Stimulated activated CD4-positive, alpha-beta T cell treated with anti-CD3 and anti-CD28 coated beads, Interleukin-4, amount 100 ng/mL, for 1 hour (primary cell): ENCODE results near the gene FAR2.
"Not testable (repeated sequence)": the region's sequence is repeated elsewhere in the genome, so short reads cannot be mapped to it uniquely, and the experiment has no call there.

ENCODE experiments used
- DNase-seq: peaks from one replicate; pipeline ENCODE4 v3.0.0-alpha.2; 2020

Gene FAR2

DNA sequence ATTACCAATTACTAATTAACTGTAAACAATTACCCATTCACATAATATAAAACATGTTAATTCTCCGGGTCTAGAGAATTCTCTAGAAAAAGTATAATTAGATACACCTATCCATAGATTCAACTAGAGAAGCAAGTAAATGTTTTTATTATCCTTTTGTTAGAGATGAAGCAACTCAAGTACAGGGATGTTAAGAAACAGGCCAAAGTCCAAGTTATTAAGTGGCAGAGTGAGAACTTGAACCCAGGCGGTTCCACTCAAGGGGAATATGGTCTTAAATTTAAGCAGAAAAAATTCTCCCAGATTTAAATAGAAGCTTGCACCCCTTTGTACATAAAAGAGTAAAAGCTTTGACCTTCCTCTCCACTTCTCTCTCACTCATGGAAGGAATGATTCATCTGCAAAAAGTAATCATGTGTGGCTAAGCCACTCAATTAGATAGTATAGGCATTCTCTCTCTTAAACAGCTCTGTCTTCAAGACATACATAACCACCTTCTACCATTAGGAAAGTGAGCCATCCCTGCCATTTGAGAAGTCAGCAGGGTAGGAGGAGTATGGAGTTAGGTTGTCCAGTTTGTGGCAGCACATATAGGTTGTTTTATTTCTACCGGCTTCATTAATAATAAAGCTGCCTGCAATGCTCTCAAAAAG, 197.8 kb downstream of the FAR2 start:
- DNase-seq, result no peak

DNA sequence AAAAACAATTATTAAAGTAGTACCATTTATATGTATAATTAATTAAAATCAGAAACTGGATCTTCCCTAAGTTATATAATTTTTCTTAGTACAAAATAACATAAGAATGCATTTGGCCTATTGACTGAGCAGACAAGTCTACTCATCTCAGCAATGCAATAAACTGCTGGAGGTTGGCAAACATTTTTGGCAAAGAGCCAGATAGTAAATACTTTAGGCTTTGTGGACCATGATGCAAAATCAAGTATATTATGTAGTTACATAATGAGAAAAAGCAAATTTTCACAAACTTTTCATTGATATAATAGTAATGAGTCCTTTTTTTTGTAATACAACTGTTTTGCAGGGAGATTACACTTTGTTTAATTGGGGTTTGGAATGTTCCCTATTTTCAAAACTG, 201.0 kb downstream of the FAR2 start:
- DNase-seq, result no peak

DNA sequence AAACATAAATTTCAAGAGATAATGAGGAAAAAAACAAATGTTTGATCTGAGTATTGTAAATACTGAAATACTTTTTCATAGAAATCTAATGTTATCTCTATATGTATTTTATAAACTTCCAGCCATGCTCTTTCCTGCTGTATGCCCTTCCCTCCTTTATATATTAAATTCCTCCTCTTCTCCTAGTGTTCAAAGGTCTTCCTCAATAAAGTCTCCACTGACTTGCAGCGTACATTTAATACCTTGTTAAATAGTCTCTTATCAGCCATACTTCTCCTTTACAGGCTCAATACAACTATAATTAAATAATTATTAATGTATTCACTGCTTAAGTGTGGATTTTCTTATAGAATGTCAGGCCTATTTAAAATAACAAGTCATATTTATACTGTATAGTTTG, 205.9 kb downstream of the FAR2 start:
- no peak for DNase-seq

DNA sequence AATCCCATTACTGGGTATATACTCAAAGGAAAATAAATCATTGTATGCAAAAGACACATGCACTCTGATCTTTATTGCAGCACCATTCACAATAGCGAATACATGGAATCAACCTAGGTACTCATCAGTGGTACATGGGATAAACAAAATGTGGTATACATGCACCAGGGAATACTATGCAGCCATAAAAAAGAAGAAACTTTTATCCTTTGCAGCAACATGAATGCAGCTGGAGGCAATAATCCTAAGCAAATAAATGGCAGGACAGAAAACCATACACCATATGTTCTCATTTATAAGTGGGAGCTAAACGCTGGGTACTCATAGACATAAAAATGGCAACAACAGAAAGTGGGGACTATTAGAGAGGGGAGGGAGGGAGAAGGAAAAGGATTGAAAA, 216.0 kb downstream of the FAR2 start:
- no peak for DNase-seq

DNA sequence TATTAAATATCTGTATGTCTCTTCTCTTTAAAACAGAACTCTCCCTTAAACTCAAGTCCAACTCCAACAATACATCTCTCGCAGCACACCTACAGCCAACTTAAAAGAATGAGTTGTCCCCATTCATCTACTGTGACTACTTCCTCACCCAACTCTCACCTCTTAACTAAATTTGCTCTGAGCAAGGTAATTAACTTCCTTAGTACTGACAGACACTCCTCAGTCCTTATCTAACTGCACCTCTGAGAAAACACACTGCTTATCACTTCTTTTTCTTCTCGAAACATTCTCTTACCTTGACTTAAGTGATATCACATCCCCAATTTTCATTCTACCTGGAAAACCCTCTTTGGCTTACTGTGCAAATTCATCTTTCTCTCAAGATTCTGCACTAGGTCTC, 224.9 kb downstream of the FAR2 start:
- no peak for DNase-seq

DNA sequence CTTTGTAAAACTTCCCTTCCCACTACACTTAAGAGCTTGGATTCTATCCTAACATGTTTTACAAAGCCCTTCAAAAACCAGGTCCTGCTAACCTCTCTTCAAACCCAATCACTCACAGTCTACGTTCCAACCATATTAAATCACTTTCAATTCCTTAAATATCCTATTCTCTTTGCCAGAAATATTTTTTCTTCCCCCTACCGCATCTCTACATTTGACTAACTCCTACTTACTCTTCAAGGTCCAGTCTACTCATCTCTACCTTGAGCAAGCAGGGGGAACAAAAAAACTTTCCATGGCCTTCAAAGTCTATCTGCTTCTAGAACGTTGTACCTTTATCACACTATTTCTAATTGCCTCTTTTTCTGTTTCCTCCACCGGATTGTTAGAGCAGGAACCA, 225.8 kb downstream of the FAR2 start:
- no peak for DNase-seq

DNA sequence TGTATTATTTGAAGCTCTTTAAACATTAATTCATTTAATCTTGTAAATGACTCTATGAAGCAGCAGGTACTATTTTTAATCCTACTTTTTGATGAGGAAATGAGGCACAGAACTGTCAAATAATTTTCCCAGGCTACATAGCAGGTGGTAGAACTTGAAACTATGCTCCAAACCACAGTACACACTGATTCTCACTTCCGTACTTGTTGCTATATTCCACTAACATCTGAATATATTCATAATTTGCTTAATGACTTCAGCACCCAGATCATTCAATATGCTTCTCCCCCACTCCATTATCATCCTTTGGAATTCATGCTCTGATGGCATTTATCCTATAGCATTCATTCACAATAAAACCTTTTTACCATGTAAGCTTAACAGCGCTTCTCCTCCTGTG, 227.0 kb downstream of the FAR2 start:
- no peak for DNase-seq

DNA sequence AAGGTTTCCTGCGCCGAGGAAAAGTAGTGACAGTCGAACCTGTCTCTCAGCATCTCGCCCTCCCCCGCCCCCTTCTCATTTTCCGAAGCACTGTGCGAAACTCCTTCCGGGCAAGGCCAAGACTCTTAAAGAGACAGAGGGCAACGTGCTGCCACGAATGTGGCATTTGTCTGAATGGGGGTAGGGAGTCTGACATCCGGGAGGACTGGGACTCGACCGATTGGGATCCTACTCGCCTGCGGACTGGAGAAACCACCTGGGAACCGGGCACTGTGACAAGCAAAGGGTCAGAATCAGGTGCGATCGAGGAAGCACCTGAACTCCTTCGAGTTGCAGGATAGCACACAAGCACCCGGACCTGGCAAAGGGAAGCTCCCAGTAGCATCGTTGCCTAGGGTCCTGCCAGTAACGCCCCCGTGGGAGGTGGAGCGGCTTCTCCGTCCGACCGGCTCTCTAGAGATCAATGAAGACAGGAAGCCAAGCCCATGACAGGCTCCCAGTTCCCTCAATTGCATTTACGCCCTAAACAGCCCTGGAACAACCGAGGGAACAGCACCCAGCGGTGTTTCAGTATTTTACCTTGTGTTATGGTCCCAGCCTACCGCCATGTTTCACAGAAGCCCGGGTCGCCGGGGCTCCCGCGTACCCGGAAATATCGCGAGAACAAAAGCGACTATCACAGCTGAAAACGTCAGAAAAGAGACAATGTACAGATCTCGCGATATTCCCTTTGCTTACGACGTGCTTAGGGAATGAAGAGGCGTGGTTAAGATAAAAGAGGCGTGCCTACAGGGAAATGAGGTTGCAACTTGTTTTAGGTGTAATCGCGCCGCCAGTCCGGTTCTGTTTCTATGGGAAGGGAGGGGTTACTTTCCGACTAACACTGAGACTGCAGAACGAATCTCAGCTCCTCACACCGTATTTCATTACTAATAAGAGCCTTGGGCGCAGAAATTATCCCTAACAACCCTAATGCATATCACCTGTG, 231.8 kb downstream of the FAR2 start, which contains the start of gene ERGIC2:
TSS of gene ERGIC2 (minus strand) at position 637 of the 988 bp plus-strand sequence. CDS start 9,539 bp downstream, outside the sequence.
- DNase-seq, result peak; percentile 82

DNA sequence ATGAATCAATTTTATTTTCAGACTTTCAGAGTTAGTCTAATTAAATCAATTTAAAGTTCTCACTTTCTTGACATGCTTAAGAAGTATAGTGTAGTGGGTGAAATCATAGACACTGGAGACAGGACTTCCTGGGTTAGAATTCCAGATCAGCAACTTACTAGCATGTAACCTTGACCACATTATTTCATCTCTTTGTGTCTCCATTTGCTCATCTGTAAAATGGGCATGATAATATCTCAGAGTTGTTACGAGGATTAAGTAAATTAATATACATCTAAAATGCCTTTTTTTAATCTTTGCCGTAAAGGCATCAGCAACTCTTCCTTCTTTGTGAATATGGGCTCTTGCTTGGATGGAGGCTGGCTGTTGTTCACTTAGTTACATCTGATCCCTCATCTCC, 233.2 kb downstream of the FAR2 start:
- no peak for DNase-seq

DNA sequence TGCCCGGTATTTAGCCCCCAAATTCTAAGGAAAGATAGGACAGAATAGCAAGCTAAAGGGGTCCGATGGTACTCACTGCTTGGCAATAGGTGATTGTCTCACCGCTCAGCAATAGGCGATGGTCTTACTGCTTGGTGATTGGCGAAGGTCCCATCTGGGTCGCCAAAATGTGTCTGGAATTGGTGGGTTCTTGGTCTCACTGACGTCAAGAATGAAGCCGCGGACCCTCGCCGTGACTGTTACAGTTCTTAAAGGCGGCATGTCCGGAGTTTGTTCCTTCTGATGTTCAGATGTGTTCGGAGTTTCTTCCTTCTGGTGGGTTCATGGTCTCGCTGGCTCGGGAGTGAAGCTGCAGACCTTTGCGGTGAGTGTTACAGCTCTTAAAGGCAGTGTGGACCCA, 236.1 kb downstream of the FAR2 start:
- DNase-seq, result not testable (repeated sequence)
